ENCODE measurements around the gene HOXB5.

HOXB5 gene

DNA sequence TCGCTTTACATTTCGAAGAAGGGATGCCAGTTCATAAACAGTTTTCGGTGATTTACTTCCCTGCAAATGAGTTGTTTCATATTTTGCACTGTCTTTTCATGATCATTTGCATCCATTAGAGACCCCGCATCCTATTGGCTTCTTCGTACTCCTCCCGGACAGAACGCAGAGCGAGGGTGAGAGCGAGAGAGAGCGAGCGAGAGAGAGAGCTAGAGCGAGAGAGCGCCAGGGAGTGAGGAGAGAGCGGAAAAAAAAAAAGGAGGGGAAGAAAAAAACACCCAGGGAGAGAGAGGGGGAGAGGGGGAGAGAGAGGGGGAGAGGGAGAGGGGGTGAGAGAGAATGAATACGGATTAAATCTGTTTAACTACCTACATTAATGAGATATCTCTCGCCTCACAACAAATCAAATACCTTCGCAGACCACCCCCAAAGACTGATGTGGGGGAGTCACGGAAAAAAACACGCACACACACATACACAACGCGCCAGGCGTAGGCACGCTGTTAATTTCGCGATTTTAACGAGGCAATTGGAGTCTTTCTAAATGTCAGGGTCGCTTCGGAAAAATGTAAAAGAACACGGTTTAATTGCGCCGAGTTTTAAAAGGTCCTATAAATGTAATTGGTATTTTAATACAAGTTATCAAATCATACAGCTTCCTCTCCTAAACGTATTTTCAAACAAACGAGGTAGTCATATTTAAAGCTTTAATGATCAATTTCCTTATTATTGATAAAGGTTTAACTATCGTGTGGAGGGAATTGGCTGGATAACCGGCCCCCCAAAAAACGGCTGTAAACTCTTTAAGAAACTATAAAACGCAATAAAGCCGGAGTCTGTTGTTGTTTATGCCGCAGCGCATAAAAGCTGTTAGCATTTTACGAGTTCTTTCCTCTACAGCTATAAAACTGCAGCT, 21.7 kb upstream of the HOXB5 start, which contains the start of gene HOXB8:
HOXB8 (minus strand) TSS at position 246 of the 916 bp plus-strand sequence. CDS start 588 bp downstream, outside the sequence.
- no peak for DNase-seq

DNA sequence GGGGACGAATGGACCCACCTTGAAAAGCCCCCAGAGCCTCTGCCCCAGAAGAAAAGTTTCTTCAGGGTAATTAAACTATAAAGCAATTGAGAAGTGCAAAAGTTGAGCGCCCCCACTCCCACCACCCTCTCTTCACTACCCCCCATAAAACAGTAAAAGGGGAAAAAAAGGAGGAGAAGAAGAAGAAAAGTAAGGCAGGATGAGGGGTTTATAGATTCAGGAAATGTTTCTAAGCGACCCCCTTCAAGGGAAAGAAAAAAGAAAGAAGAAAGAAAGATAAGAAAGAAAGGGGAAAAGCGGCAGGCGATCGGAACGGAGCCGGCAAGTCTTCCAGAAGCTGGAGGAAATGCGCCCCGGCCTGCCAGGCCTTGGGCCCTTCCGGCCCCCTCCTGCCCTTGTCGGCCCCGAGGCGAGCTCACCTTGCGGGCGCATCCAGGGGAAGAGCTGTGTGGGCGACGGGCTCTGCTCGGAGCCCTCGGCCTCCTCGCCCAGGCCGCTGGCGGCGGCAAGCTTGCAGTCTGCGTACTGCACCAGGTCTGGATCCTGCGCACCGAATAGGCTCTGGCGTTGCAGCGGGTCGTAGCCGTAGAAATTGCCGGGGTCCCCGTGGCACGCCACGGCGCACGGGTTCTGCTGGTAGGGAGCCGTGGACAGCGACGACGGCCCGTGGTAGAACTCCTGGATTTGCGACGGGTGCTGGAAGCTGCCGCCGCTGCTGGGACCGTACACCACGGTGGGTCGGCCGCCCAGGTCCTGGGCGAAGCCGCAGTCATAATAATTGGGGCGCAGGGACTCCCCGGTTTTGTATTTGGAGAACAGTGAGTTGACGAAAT, 20.5 kb upstream of the HOXB5 start:
- no peak for DNase-seq

GRCh38 chr17:48612854-48613691, 19.5 kb upstream of the HOXB5 start:
- DNase-seq = peak; percentile 24

GRCh38 chr17:48612456-48612853, 18.9 kb upstream of the HOXB5 start:
- no peak for DNase-seq

- peak; percentile 63 for DNase-seq
Measured at GRCh38 chr17:48611681-48612455, 18.3 kb upstream of the HOXB5 start.

DNA sequence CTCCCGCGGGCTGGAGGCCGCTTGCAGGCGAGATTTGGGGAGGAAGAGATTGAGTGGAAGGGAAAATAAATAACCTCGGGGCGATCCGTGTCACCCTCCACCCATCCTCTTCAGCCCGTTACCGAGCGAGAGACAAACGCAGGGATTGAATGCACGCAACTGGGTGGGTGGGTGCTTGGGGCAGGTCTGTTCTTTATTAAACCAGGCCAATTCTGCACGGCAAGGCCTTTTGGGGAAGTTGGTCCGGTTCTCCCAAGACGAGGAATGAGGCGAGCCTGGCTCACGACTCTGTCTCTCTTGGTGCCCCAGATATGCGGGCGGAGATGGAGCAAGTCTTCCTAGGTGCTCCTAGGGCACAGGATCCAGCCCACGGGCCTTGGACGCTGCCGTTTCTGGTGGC, 17.6 kb upstream of the HOXB5 start:
- DNase-seq = no peak

GRCh38 chr17:48610282-48611211, 17.0 kb upstream of the HOXB5 start, which contains the start of gene HOXB7:
Gene HOXB7, minus strand, starts transcription at chr17:48611017. Its CDS starts 99 bp downstream, at chr17:48610918.
- DNase-seq = peak; percentile 32

GRCh38 chr17:48609759-48610281, 16.2 kb upstream of the HOXB5 start:
- DNase-seq = no peak

GRCh38 chr17:48609033-48609432, 15.5 kb upstream of the HOXB5 start:
- DNase-seq = no peak

- no peak for DNase-seq
Measured at GRCh38 chr17:48608494-48608834, 14.9 kb upstream of the HOXB5 start.

- DNase-seq = no peak
Measured at GRCh38 chr17:48606892-48607614, 13.5 kb upstream of the HOXB5 start.

- no peak for DNase-seq
Measured at GRCh38 chr17:48605991-48606891, 12.7 kb upstream of the HOXB5 start.

DNA sequence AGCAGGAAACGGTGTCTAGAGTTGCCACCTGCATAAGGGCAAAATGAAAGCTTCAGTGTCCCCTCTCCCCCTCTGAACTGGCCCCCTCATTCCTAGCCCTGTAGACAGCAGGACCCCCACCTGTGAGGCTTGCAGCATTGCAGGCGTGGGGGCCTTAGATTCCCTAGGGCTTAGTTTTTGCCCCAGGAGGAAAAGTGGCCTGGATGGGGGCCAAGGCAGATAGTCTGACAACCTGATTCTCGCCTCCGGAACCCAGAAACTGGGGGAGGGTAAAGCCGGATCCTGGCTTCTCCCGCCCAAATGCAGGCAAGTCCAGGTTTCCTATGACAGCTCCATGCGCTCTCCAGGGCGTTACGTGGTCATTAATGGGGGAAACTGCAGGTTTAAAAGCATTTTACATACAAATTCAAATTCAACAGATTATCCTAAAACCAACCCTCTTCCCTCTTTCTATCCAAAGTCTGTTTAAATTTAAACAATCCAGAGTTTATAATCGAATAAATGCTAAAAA, 11.9 kb upstream of the HOXB5 start:
- no peak for DNase-seq

GRCh38 chr17:48604770-48605329, 11.3 kb upstream of the HOXB5 start, which contains the start of gene HOXB6:
Gene HOXB6, minus strand, starts transcription at chr17:48604986. Its CDS starts 6,836 bp downstream, at chr17:48598150.
- DNase-seq = no peak

DNA sequence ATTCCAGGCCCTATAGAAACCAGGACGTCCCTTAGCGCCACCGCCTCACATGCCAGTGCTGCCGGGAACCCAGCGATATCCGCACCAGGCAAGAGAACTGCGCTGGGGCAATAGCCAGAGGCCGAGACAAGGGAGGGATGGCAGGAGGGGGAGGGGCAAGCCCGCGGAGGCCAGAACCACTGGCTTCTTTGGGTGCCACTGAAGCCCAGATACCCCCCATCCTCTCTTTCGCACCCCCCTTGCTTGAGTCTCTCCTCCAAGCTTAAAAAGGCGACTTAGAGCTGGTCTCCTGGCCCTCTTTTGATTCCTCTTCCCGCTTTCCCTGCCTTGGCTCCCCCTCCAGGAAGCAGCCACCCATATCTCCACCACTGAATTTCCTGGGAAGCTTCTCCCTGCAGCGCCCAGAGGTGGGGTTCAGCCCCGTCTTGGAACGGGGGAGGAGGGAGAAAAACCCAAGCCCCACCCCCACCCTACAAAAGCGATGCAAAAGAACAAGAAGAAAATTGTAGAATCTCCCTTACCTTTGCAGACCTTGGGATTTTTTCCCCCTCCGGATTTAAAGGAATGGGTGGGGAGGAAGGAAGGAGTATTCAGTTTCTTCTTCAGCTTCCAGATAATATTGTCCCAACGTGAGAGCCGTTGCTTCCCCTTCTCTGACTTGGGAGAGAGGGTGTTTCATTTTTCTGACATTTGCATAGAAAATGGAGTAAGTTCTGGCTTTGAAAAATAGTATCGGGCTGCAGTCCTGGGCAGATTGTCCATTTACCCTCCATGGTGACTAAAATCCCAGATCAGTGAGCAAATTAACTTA, 10.6 kb upstream of the HOXB5 start:
- DNase-seq = no peak

GRCh38 chr17:48601539-48602425, 8.2 kb upstream of the HOXB5 start:
- DNase-seq = no peak

All from NCI-H2081 treated with DMSO at 0.1 percent for 48 hours (cell line).